HCT116 (cell line): ENCODE results near the gene GBGT1.

Experiments
- CEBPB ChIP-seq: IDR thresholded peaks from 2 replicates; pipeline ENCODE4 v1.6.1; 2012; ENCODE audit warnings: low read depth
- EZH2 ChIP-seq: fragments of 200-600 bp; sonication (generic); IDR thresholded peaks from 2 replicates; pipeline ENCODE4 v1.6.1; 2017; ENCODE audit warnings: antibody characterized with exemption, mixed run types
- EZH2phosphoT487 ChIP-seq: fragments of 200-600 bp; IDR thresholded peaks from 2 replicates; pipeline ENCODE4 v1.6.1; 2018; ENCODE audit warnings: antibody characterized with exemption, borderline replicate concordance
- POLR2A ChIP-seq: IDR thresholded peaks from 2 replicates; pipeline ENCODE4 v1.7.0; 2011; ENCODE audit warnings: borderline replicate concordance; ENCODE audit not compliant: insufficient read depth, insufficient read length; ENCODE audit errors: extremely low read depth
- POLR2AphosphoS5 ChIP-seq: IDR thresholded peaks from 2 replicates; pipeline ENCODE4 v1.6.1; 2011; ENCODE audit warnings: mild to moderate bottlenecking, low read depth, low read length, moderate library complexity
- RAD21 ChIP-seq: IDR thresholded peaks from 2 replicates; pipeline ENCODE4 v1.6.1; 2012; ENCODE audit warnings: low read depth, mild to moderate bottlenecking
- SIN3A ChIP-seq: IDR thresholded peaks from 2 replicates; pipeline ENCODE4 v1.6.1; 2012; ENCODE audit warnings: low read depth
- SRF ChIP-seq: IDR thresholded peaks from 2 replicates; pipeline ENCODE4 v1.6.1; 2012; ENCODE audit warnings: low read depth
- YY1 ChIP-seq: IDR thresholded peaks from 2 replicates; pipeline ENCODE4 v1.6.1; 2011; ENCODE audit warnings: low read length, low read depth, moderate library complexity, mild to moderate bottlenecking; ENCODE audit not compliant: insufficient replicate concordance; ENCODE audit errors: extremely low read depth
- ZFX ChIP-seq: fragments of 450-650 bp; IDR thresholded peaks from 2 replicates; pipeline ENCODE4 v1.6.1; 2017
- TF ChIP-seq, protein P1 (sequence below), 3 experiments: fragments of 200-600 bp in 1 of 3; sonication (generic) in 1 of 3; IDR thresholded peaks in 2 of 3; conservative IDR thresholded peaks in 1 of 3; 2 replicates each; pipeline ENCODE4 v1.5.1; 2012 to 2017; ENCODE audit warnings: low read depth in 2 of 3, low read length in 2 of 3, antibody characterized with exemption in 1 of 3, borderline replicate concordance in 1 of 3, control low read depth in 1 of 3, mild to moderate bottlenecking in 1 of 3, mixed read lengths in 1 of 3, mixed run types in 1 of 3, moderate library complexity in 1 of 3; ENCODE audit not compliant: insufficient read depth in 1 of 3
- TF ChIP-seq, protein P2 (sequence below): IDR thresholded peaks from 2 replicates; pipeline ENCODE4 v1.6.1; 2012; ENCODE audit warnings: low read depth

DNA sequence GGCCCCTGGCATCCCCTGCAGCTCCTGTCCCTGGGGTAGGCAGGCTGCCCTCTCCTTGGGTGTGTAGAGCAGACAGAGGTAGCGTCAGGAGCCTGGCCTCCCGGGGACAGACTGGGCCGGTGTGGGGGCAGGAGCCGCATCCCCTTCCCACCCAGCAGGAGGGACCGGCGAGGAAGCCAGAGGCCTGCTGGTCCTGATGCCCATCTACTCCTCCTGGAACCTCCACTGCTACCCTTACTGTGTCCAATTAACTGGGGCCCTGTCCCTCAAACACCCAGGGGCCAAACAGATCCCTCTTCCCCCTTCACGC, 58.3 kb downstream of the GBGT1 start:
- TF ChIP-seq SRF: no peak
- TF ChIP-seq POLR2A: no peak
- no peak for TF ChIP-seq EZH2phosphoT487
- no peak for TF ChIP-seq POLR2AphosphoS5
- TF ChIP-seq, protein P1, sequence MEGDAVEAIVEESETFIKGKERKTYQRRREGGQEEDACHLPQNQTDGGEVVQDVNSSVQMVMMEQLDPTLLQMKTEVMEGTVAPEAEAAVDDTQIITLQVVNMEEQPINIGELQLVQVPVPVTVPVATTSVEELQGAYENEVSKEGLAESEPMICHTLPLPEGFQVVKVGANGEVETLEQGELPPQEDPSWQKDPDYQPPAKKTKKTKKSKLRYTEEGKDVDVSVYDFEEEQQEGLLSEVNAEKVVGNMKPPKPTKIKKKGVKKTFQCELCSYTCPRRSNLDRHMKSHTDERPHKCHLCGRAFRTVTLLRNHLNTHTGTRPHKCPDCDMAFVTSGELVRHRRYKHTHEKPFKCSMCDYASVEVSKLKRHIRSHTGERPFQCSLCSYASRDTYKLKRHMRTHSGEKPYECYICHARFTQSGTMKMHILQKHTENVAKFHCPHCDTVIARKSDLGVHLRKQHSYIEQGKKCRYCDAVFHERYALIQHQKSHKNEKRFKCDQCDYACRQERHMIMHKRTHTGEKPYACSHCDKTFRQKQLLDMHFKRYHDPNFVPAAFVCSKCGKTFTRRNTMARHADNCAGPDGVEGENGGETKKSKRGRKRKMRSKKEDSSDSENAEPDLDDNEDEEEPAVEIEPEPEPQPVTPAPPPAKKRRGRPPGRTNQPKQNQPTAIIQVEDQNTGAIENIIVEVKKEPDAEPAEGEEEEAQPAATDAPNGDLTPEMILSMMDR (IDR thresholded peaks at IDR 0.05 in 2 of 3, conservative IDR thresholded peaks at IDR 0.05 in 1 of 3; ENCODE audit: borderline replicate concordance in 1 of 3, insufficient read depth in 1 of 3, low read depth in 2 of 3, low read length in 2 of 3): no peak
- TF ChIP-seq EZH2: no peak
- no peak for TF ChIP-seq YY1
- TF ChIP-seq SIN3A: no peak
- no peak for TF ChIP-seq RAD21
- TF ChIP-seq, protein P2, sequence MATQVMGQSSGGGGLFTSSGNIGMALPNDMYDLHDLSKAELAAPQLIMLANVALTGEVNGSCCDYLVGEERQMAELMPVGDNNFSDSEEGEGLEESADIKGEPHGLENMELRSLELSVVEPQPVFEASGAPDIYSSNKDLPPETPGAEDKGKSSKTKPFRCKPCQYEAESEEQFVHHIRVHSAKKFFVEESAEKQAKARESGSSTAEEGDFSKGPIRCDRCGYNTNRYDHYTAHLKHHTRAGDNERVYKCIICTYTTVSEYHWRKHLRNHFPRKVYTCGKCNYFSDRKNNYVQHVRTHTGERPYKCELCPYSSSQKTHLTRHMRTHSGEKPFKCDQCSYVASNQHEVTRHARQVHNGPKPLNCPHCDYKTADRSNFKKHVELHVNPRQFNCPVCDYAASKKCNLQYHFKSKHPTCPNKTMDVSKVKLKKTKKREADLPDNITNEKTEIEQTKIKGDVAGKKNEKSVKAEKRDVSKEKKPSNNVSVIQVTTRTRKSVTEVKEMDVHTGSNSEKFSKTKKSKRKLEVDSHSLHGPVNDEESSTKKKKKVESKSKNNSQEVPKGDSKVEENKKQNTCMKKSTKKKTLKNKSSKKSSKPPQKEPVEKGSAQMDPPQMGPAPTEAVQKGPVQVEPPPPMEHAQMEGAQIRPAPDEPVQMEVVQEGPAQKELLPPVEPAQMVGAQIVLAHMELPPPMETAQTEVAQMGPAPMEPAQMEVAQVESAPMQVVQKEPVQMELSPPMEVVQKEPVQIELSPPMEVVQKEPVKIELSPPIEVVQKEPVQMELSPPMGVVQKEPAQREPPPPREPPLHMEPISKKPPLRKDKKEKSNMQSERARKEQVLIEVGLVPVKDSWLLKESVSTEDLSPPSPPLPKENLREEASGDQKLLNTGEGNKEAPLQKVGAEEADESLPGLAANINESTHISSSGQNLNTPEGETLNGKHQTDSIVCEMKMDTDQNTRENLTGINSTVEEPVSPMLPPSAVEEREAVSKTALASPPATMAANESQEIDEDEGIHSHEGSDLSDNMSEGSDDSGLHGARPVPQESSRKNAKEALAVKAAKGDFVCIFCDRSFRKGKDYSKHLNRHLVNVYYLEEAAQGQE: no peak
- no peak for TF ChIP-seq CEBPB
- TF ChIP-seq ZFX: no peak
